DMS53 (cell line): ENCODE data around the gene TAP1.
"Not testable (repeated sequence)": the region's sequence is repeated elsewhere in the genome, so short reads cannot be mapped to it uniquely, and the experiment has no call there.

Experiments
- DNase-seq: peaks from one replicate; lab custom pipeline; 2025; lab: John Stamatoyannopoulos, UW

TAP1 gene, protein sequence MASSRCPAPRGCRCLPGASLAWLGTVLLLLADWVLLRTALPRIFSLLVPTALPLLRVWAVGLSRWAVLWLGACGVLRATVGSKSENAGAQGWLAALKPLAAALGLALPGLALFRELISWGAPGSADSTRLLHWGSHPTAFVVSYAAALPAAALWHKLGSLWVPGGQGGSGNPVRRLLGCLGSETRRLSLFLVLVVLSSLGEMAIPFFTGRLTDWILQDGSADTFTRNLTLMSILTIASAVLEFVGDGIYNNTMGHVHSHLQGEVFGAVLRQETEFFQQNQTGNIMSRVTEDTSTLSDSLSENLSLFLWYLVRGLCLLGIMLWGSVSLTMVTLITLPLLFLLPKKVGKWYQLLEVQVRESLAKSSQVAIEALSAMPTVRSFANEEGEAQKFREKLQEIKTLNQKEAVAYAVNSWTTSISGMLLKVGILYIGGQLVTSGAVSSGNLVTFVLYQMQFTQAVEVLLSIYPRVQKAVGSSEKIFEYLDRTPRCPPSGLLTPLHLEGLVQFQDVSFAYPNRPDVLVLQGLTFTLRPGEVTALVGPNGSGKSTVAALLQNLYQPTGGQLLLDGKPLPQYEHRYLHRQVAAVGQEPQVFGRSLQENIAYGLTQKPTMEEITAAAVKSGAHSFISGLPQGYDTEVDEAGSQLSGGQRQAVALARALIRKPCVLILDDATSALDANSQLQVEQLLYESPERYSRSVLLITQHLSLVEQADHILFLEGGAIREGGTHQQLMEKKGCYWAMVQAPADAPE

DNA sequence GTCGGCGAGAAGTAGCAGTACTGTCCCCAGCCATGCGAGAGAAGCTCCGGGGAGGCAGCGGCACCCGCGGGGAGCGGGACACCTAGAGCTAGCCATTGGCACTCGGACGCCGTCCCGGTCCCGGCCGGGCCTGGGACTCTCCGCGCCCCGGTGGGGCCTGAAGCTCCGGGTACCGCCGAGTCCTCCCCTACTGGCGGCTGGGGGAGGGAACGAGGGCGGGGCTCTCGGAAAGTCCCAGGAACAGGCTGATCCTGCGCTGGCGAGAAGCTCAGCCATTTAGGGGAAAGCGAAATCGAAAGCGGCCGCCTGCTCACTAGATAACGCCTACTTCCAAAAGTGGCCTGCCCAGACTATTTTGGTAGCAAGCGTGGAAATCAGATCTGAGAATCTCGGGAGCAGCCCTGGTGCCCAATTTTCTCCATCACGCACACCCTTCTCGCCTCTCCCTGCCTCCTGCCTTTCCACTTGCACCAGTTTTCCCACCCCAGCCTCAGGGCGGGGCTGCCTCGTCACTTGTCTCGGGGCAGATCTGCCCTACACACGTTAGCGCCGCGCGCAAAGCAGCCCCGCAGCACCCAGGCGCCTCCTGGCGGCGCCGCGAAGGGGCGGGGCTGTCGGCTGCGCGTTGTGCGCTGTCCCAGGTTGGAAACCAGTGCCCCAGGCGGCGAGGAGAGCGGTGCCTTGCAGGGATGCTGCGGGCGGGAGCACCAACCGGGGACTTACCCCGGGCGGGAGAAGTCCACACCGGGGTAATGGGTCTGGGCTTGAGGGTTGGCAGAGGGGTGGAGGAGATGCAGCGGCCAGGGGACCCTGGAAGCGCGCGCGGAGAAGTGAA lies at the start of gene TAP1, which contains the start of gene PSMB9:
TSS of gene TAP1 (minus strand) at position 164 of the 835 bp plus-strand sequence. CDS start at position 96, 68 bp downstream.
TSS of gene PSMB9 (plus strand) at position 652 of the 835 bp plus-strand sequence. CDS start at position 690, 38 bp downstream.
- peak; percentile 96 for DNase-seq

DNA sequence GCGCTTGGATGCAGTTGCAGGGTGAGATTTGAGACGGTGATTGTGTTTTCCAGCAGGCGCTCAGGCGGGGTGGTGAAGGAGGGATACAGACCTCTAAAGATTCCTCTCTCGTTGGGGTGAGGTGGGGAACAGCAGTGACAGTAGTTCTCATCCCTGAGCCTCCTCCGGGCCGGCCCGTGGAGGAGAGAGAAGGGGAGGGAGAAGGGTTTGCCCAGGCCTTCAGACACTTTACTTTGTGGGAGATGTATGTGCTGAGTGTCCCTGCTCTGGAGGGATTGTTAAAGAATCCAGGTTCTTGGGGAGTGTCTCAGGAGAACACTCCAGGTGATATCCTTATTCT lies 41.5 kb upstream of the TAP1 start:
- DNase-seq, result peak; percentile 60

DNA sequence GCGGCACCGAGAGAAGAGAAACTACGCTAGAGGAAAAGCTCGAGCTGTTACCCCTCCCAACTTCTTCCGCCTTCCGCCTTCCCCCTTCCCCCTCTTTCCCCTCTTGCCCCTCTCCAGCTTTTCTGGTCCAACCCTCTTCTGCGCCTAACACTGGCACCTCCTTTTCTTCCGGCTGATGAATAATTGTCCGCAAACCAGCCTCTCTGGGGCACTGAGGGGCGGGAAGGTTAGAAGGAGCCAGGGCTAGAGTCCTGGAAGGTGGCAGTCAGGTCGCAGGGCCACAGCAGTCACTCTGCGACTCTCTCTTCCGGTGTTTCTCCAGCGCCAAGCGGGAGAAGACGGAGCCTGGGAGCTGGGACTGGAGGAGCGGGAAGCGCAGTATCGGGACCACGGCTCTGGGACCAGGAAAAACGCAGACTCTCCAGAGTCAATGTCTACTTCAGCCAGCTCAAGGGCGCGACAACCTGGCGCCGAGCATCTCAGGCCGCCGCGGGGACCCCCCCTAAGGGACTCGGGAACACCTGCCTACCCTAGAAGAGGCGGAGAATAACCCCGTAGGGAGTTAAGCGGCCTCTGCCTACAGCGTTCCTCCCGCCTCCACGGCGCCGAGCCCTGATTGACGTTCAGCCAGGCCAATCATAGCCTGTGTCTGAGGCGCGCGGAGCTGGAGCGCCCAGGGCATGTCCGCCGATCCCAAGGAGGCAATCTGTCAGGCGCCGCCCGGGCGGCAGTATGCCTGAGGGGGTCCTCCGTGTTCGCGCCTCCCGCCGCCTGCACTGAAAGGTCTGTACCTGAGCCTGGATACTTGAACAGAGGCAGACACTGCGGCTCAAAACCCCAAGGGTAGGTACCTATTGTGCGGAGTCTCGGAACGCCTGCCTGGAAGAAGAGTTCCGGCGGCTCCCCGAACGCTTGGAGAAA lies 40.8 kb upstream of the TAP1 start:
- peak; percentile 96 for DNase-seq

DNA sequence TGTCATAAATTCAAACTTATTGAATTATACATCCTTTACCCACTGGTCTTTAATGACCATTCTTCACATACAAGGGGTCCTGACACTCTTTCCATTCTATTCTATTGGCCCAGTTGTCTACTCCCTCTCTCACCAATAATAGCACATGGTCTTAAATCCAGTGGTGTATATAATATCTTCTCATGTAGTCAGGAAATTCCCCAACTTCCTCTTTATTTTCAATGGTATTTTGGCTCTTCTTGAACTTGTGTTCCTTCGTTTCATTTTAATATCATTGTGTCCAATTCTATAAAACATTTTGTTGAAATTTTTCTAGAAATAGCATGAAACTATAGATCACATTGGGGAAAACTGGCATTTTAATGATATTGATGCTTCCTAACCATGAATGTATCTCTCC lies 37.3 kb upstream of the TAP1 start:
- no peak for DNase-seq

DNA sequence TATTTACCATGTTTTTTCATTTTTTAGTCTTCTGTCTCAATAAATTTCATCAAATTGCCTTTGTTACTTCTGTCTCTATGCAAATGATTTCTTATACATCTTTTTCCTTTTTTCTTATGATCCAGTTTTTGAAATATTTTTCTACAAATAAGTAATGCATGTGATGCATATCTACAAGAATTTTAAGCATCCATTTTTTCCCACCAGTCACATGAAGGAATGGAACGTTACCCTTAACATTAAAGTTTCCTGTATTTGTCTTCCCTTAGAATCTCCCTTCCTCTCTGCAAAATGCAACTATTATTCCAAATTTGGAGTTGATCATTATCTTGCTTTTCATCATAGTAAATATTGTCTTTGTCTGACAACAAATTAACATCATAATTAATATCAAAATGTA lies 36.0 kb upstream of the TAP1 start:
- no peak for DNase-seq

DNA sequence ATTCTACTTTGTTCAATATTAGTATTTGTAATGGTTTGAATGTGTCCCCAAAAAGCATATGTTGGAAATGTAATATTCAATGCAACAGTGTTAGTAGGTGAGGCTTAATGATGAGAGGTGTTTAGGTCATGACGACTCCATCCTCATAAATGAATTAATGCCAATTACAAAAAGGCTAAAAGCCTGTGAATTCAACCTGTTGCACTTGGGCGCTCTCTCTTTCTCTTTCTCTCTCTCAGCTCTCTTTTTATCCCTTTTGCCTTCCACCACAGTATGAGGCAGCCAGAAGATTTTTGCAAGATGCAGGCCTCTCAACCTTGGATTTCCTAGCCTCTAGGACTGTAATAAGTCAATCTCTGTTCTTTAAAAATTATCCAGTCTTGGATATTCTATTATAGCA lies 35.1 kb upstream of the TAP1 start:
- no peak for DNase-seq

DNA sequence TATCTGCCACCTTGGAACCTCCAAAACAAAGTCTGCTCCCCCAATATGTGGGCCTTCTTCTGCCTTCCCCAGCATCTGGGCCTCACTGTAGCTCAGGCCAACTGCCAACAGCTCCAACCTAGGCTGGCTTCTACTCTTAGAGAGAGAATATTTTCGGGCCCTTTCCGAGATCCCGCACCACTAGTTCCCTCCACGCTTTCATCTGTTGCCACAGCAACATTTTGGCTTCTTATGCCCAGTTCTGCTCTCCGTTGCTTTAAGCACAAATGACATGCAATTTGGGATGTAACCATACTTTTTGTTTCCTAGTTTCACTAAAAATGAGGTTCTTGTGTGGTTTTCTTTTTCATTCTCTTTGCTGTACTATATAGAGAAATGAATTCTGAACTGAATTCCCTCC lies 34.1 kb upstream of the TAP1 start:
- DNase-seq, result no peak

DNA sequence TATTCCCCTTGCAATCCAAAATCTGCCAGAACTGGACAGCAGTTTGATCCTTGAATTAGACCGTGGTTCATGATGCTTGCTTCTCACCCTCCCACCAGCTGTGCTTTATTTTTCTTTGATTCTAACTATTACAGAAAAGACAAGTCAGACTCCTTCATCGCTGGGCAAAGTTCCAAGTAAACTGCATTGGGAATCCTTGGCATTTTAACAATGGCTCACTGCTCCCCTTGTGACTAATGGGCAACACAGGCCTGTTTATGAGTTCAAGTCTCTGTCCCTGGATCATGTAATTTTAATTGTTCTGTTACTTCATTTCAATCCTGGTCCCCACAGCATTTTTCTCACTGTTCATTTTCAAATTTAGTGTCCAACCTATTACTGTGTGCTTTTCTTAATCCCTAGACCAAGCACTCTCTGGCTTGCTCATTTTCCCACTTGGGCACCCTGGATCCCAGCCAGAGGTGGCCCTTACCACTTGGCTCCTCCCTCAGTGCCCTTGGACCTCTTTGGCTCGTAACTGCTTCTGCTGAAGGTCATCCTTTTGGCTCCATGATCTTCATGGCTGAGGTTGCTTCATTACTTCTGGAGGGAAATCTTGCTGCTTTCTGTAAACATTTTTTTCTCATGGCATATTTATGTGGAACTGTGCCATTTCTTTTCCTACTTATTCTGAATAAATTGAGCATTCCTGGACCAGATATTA lies 33.3 kb upstream of the TAP1 start:
- no peak for DNase-seq

DNA sequence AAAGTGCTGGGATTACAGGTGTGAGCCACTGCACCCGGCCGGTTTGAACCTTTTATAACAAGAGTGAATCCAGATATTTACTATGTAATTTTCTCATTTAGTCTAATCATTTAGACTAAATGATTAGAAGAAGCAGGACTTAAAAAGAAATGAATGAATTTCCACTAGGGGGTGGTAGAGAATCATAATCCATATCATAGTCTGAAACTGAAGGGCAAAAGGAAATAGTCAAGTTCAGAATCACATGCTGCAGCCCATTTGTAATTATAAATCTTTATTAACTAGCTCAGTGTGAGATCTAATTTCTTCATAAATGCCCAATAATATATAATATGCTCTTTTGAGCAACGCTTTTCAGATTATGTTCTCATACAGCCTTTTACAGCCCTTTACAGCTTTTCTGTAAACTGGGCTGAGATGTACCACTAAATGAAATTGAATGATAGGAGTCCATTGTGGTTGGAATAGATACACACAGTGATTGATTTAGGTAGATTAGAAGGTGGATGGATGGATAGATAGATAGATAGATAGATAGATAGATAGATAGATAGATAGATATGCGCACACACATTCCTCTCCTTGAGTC lies 32.3 kb upstream of the TAP1 start:
- peak; percentile 85 for DNase-seq

DNA sequence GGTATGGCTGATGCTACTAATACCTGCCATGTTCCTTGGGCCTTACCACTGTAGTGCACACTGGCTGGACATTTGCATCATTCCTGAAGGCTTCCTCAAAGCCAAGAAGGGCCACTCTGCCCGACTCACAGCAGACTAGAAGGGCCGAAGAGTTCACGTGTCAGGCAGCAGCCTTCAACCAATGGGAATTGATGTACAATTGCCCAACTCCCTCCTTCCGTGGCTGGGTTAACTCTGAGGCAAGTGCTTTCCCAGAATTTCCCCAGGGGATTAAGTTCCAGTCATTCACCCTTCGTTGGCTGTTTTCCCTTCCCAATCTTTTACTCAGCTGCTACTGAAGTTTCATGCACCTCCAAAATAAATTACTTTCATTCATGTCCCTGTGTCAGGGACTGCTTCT lies 30.3 kb upstream of the TAP1 start:
- DNase-seq, result no peak

DNA sequence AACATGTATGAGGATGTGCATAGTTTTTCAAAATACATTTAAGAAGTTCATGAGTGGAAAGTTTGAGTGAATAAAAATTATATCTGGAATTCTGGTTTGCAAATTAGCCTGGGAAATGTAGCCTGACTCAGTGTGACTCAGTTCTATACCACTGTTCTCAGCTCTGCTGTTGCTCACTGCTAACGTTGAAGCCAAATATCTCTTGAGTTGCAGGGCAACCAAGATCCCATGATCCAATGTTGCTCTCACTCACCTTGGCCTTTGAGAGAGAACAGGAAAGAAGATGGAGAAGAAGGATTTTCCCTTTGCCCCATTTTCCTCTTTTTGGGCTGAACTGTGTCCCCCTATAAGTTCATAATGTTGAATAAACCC lies 29.4 kb upstream of the TAP1 start:
- no peak for DNase-seq

DNA sequence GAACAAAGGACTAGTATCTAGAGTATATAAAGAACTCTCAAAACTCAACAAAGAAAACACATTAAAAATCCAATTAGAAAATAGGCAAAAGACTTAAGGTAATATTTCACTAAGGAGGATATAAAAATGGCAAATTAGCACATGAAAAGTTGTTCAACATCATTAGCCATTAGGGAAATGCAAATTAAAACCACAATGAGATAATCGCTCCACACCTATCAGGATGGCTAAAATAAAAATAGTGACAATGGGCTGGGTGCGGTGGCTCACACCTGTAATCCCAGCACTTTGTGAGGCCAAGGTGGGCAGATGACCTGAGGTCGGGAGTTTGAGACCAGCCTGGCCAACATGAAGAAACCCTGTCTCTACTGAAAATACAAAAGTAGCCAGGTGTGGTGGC lies 27.5 kb upstream of the TAP1 start:
- DNase-seq, result not testable (repeated sequence)

DNA sequence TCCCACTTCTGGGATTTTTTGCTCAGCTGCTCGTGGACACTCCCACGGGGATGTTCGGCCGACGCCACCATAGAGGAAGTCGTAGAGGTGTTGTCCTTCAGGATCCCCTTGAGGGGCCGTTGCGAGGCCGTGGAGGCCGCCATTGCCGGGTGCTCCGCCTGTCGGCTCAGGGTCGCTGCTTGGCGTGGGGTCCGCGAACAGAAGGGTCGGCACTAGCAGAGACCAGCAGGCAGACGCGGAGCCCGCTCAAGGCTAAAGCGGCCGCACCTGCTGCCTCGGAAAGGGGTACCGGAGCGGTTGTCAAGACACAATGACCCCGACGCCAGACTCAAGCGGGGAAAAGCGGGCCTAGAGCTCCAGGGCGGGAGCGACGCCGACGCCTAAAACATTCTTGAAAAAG lies 26.2 kb upstream of the TAP1 start:
- no peak for DNase-seq

DNA sequence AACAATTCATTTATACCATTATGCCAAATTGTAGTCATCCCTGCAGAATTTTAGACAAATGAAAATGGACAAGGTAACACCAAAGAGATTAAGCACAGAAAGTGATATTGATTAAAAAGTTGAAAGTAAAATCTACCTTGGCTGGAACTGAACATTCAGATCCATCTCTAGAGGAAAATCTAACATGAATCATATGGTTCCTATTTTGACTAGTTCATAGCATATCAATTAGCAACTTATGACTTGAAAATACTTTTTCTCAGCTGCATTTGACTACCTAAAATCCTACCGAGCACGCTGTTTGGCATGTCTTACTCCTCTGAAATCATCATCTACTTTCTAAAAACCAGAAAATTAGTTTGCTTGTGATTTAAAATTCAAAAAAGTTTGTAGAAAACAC lies 23.1 kb upstream of the TAP1 start:
- no peak for DNase-seq

DNA sequence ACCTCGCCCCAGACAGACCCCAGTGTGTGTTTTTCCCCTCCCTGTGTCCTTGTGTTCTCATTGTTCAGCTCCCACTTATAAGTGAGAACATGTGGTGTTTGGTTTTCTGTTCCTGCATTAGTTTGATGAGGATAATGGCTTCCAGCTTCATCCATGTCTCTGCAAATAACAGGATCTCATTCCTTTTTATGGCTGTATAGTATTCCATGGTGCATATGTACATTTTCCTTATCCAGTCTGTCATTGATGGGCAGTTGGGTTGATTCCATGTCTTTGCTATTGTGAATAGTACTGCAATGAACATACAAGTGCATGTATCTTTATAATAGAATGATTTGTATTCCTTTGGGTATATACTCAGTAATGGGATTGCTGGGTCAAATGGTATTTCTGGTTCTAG lies 20.4 kb upstream of the TAP1 start:
- DNase-seq, result not testable (repeated sequence)

DNA sequence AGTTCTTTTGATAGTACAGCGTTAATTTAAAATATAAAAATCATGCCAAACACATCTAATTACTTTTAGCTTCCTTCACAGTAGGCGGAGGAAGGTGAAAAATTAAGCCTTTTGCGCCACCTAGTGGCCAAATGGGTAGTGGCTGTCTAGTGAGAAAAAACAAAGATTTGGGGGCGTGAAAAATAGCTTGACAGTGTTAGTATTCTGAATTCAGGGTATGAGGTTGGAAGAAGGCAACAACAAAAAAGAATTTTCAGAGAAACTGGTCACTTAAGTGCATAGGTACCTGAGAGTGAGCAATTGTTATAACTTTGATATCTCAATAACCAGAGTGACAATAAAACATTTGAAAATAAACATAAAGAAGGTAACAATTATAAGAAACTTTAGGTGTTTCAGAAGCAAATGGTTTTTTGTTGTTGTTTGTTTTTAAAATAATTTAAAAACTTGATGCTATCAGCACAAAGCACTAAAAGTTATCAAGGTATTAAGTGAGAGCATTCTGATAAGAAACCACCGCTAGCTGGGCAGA lies 14.8 kb upstream of the TAP1 start:
- peak; percentile 82 for DNase-seq

DNA sequence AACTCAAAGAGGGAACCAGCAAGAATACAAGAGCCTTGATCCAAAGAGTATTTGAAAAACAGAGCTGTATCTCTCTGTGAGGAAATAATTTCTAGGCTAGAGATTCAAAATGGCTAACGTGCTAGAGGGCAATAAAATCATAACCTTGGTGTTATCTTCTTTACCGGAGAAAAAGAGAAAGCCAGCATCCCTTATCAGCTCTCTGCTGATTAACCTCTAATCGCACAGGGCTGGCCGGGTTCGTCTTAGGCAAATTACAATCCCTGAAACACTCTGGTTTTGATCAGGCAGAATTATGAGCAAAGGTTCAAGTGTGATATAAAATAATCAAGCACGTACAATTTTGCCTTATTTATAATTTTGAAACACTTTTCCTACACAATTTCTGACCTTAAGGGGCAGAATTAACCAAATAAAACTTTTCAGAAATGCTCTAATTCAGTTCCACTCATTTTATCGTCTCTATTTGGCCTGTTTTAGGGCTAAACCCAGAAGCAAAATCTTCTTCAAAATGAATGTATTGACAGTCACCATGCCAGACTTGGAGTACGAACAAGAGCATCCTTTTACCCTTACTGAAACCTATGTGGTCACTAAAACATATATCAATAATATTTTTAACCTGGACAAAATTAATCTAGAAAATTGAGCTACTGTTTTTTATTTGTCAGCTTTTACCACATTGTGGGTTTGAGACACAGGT lies 14.2 kb upstream of the TAP1 start:
- DNase-seq, result no peak

DNA sequence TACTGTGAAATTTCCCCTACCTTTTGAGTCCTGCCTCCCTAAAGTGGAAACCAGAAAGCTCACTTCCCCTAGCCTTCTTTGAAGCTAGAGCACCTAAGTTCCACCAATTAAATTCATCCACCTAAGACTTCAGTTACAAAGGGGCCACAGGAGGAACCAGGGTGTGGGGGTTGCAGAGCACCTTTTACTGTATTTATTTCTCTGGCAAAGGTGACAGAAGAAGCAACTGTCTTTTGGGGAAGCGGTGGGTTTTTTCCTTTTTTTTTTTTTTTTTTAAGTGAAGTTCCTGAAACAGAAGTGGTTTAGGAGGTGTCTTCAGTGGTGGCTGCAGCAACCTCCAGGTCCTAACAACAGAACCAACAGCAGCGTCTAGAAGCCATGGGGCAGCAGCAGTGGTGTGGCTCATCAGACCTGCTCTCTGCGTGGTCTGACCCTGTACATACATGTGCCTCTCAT lies 13.5 kb upstream of the TAP1 start:
- no peak for DNase-seq

DNA sequence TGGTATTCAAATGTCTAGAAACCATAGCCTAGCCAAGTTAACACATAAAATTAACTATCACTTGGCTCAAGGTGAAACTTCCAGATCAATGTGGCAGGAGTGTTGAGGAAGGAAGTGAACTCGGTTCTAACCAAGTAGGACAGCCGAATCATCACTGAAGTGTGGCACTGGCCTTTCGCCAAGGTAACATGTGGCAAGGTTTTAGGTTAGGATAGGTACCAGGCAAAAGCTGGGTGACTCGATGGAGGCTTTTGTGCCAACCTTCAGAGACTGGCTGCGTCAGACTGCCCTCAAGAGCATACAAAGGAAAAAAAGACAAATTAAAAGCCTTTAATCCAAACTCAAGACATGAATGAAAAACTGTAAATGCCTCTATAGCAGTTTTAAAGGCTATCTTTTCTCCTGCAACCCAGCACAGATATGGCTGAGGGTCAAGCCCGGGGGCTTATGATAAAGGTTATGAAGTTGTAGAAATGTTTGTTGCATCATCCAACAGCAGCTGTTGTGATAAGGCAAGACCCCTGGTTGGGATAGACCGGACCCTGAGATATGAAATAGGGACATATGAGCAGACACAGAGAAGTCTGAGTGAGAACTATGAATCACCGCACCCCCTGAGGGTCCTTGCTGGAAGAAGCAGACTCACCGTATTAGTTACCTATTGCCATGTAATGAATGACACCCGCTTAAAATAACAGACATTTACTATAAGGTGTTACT lies 12.4 kb upstream of the TAP1 start:
- no peak for DNase-seq
